GM19238 (cell line): Measurements from ENCODE around the gene DIP2C.
"Not testable (repeated sequence)": the region's sequence is repeated elsewhere in the genome, so short reads cannot be mapped to it uniquely, and the experiment has no call there.

Experiments used
- DNase-seq: peaks from one replicate; pipeline ENCODE4 v3.0.0; 2011; ENCODE audit warnings: low spot score; ENCODE audit not compliant: insufficient read length

DIP2C gene

DNA sequence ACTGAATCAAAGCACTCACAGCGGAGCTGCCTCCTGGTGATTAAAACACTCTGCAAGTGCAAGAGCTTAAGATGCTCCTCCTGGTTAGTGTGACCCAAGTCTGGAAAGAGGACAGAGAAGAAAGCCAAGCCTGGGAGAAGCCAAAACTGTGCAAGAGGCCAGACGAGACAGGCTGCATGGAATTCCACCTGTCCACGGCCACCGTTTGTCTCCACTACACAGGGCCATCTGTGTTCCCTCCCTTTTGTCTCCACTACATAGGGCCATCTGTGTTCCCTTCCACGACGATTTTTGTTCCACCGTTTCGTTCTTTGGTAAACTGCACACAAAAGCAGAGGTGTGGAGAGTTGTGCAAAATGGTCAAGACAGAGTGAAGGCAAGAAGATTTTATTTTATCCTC lies 233.0 kb downstream of the DIP2C start:
- DNase-seq = no peak

DNA sequence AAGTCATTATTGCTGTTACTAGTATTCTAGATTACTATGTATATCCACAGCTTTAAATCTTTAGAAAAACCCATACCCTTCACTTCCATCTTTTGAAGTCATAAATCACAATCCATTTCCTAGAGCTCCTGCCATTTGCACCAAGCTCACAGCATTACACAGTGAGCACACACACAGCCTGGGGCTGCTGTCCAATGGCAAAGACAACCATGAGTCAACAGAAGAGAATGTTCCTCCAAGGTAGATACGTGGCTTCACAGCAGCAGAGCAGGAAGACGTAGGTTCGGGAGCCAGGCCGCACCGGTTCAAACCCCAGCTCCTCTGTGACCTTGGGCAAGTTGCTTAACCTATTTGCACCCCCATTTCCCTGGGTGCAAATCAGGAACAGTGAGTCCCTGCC lies 234.6 kb downstream of the DIP2C start:
- no peak for DNase-seq

DNA sequence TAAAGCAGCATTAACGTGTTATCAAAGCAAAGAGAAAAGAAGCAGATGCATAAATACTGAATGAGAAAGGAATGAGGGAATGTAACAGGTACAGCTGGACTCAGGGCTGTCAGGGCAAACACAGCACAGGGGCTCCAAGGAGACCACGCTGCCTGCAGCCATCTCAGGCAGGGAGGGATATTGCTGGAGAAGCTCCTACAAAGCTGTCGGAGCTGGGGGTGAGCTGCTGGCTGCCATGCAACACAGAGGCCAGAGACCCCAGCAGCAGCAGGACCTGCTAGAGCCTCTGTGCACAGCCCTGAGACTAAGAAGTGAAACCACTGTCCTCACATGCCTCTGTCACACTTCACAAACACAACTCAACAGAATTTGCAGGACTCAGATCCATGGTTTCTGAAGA lies 235.8 kb downstream of the DIP2C start:
- DNase-seq = no peak

DNA sequence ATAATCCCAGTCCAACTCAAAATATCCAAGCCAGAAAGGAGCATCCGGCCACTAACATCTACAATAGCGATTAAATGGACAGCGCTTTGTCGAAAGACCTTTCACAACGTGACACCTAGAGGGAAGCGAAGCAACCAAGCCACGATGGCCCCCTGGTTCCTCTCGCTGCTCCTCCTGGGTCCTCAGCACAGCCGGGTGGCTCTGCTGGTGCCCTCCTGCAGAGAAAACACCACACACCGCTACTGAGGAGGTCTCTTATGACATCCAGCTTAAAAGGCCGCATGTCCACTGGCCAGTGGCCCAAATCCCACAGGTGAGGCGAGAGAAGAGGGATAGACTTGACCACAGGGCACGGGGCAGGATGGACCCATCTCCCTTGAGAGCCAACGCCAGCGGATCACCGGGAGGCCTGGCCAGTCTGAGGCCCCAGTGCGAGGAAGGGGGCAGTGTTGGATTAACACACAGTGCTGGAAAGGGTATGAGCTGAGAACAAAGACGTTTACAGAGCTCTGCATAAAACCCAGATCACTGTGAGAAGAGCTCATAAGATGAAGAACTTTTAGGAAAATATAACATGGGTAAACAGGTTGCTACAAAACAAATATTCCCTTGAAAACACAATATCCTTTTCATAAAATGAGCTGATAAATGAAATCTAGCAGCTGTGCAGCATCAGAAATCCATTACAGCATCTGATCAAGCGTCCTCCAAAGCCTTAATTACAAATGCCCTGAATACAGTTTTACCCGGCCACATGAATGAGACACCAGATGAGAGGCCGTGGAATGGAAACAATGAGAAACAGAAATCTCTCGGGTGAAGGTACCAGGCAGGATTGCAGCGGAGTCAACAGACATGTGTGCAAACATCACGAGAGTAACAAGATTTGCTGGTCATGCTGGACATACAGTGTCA lies 236.7 kb downstream of the DIP2C start:
- DNase-seq = no peak

DNA sequence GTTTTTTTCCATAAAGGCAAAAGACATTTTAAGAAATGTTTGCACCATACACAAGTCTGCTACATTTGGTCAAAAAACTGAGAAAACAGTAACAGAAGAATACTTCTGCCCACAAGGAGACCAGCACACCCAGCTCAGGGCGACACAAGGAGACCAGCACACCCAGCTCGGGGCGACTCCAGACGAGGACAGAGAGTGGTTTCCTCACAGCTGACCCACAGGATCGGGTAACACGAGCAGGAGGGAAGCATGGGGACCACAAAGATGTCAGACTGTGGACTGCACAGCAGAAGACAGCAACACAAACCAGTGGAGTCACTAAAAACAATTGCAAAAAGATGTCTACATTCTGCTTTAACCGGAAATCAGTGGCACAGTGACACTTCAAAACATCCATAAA lies 237.6 kb downstream of the DIP2C start:
- no peak for DNase-seq

DNA sequence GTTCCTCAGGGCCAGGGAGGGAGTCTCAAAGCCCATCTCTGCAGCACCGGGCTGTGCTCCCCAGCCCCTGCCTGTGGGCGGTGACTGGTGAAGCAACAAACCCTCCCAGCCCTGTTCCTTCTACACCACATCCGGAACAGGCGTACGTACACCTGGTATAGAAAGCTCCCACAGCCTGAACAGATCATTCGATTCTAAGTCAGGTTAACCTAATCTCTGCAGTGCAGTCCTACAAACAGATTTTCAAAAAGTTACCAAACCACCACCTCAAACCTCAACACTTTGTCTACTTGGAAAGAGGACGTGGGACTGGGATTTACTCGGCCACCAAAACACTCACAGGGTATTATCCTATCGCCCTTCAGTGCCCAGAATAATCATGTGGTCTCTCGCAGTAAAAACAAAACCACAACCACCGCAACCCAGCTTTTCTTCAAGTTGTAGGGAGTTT lies 238.4 kb downstream of the DIP2C start:
- DNase-seq = peak; percentile 8

DNA sequence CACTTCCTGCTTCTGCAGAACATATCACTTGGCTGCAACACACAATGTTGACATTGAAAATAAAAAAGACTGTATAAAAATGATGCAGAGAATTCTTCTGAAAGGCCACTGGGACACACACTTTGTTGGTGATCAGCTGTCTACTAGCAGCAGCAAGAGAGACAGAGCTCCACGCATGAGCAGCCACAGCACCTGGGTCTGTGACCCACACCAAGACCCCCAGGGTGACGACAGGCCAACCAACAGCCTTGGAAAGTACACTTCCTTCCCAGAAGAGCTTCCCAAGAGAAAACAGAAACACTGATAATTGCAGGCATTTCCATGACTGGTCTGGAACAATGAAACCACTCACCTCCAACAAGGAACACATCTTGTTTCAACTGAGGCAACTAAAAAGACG lies 239.0 kb downstream of the DIP2C start:
- no peak for DNase-seq

DNA sequence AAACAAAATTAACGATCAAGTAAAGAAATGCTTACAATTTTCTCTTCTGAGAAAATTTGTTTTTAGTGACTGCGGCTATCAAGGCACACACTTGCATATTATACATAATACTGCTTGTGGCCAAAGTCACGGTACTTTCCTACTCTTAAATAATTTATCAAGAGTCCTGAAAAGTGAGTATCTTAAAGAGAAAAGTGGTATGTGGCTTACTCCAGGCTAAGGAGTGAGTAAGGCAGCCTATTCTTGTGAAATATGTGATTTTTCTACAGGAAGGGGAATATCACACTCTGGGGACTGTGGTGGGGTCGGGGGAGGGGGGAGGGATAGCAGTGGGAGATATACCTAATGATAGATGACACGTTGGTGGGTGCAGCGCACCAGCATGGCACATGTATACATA lies 240.1 kb downstream of the DIP2C start:
- DNase-seq = not testable (repeated sequence)

DNA sequence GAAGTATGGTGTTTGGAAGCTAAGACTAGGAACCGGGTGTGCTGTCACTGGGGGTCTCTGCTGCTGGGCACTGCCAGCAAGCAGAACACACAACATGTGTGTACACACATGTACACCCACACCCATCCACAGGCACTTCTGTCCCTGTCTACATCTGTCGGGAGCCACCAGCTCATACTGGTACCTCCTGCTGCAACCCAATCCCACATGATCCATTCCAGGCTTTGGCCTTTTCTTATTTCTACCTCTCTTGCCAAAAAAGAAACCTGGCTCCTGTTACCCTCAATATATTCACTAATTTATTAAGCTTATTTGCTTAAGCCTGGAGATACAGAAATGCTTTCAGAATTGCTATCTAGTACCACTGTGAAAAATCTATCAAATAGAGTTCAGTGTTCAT lies 246.0 kb downstream of the DIP2C start:
- no peak for DNase-seq

DNA sequence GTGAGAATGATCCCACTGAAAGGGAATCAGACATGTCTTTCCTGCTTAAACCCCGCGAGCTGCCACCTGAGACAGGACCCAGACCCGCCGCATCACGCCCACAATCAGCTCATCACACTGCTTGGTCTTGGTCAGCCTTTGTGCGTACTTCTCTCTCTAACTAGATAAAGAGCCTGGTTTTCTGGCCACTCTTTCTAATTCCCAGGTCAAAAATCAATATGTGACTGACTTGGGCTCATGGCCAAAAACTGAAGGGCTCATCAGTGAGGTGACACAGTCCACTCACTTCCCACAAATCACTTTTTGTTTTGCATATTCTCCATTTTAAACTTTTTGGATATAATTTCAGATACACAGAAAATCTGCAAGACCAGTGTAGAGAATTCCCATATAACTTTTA lies 247.3 kb downstream of the DIP2C start:
- DNase-seq = no peak

DNA sequence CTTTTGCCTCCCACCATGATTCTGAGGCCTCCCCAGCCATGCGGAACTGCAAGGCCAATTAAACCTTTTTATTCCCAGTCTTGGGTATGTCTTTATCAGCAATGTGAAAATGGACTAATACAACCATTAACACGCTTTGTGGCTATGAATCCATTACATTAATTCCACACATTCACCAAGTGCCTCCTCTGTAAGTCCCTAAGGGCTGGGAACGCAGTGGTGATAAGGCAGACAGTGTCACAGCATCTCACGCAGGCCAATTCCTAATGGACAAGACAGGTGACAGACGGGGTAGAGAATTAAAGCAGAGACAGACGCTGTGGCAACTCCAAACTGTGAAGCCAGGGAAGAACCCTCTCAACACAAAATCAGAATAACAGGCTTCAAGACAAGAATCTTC lies 247.8 kb downstream of the DIP2C start:
- DNase-seq = no peak

DNA sequence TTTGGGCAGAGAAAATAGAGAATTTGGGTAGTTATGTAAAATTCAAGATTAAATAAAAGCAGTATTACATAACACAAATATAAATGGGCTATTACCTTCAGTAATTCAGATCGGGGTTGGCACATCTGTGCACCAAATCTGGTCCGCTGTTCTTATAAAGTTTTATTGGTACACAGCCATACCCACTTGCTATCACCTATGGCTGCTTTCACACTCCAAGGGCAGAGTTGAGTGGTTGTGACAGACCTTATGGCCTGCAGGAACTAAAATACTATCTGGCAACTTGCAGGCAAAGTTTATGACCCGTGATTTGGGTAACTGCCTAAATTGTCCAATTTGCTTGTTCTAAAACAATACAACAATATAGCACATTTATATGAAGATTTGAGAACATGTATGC lies 249.3 kb downstream of the DIP2C start:
- DNase-seq = no peak

DNA sequence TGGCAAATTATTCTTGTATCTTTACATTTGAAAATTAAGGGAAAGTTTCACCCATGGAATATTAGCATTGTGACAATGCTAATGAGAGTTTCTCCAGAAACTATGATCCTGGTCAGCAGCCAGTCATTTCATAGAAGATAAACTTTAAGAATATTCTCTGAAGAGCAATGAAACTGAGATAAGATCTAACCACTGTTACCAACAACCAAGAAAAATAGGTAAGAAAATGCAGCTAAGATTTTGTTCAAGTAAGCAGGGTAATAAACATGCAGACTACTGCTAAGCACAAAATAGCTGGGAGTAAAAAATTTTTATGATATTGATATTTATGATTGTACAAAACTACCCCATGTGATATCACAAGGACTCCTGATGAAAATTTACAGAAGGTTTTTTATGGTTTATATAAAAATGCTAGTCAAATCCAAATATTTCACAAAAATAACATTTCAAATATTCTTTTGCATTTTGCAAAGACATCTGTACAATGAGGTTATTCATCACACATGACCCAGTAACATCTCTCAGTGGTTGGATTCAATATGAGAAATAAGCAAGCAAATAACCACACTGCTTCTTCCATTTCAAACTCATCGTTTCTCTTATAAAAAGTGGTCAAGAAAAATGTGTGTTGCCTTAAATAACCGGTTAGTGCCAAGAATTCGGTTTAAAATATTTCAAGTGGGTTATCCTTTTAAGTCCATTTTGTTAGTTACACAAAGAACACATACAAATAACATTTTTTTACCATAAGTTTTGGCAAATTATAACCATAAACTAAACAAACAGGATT lies 251.6 kb downstream of the DIP2C start:
- DNase-seq = no peak

DNA sequence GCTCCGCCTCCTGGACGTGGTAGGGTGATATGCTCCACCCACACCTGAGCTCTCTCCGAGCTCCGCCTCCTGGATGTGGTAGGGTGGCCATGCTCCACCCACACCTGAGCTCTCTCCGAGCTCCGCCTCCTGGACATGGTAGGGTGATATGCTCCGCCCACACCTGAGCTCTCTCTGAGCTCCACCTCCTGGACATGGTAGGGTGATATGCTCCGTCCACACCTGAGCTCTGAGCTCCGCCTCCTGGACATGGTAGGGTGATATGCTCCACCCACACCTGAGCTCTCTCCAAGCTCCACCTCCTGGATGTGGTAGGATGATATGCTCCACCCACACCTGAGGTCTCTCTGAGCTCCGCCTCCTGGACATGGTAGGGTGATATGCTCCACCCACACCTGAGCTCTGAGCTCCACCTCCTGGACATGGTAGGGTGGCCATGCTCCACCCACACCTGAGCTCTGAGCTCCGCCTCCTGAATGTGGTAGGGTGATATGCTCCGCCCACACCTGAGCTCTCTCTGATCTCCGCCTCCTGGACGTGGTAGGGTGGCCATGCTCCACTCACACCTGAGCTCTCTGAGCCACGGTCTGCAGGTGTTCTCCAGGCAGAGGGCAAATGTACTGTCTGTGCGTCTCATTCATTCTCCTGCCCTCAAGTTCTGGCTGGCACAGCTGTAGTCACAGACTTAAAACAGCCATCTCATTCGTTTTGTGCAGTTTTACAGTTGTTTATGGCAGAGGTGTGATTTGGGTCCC lies 252.4 kb downstream of the DIP2C start:
- DNase-seq = no peak

DNA sequence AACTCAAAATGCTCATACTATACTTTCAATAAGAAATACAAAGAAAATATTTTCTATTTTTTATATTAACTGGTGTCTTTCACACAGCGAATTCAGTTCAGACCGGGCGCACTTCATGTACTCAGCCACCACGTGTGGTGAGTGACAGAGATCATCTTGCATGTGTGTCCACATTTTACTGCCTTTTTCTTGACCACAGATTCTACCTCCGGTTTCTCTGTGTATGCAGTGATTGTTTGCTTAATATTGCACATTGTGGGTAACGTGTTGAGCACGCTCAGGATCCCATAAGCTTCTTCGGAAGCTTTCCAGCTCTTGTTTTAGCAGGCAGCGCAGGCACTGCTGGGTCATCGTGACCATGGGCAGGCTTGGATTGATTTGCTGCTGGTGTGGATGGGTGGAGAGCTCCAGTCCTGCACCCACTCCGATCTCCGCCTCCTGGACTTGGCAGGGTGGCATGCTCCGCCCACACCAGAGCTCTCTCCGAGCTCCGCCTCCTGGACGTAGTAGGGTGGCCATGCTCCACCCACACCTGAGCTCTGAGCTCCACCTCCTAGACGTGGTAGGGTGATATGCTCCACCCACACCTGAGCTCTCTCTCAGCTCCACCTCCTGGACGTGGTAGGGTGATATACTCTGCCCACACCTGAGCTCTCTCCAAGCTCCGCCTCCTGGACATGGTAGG lies 253.3 kb downstream of the DIP2C start:
- DNase-seq = no peak

DNA sequence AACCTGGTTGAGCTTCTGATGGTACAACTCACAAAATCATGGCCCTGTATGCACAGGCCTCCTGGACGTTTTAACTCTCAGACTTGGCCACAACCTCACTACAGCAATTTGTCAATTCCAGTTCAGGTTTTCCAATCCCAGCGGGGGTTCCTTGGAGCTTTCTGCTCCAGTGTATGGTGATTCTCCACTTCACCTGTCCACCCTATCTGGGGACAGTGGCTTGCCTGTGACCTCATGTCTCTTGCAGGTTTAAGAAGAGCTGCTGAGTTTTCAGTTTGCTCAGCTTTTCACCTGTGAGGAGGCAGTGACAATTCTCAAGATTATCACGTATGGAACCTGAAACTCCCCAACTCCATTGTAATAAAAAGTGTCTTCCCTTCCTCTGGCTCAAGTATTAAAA lies 254.1 kb downstream of the DIP2C start:
- DNase-seq = no peak

DNA sequence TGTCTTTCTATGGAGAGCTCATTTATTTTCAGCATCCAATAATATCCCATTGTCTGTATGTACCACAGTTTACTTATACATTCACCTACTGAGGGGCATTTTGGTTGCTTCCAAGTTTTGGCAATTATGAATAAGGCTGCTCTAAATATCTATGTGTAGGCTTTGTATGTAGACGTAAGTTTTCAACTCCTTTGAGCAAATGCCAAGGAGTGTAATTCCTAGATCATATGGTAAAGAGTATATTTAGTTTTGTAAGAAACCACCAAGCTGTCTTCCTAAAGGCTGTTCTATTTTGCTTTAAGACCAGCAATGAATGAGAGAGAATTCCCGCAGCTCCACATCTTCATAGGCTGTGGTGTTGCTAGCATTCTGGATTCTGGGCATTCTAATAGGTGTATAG lies 259.8 kb downstream of the DIP2C start:
- no peak for DNase-seq

DNA sequence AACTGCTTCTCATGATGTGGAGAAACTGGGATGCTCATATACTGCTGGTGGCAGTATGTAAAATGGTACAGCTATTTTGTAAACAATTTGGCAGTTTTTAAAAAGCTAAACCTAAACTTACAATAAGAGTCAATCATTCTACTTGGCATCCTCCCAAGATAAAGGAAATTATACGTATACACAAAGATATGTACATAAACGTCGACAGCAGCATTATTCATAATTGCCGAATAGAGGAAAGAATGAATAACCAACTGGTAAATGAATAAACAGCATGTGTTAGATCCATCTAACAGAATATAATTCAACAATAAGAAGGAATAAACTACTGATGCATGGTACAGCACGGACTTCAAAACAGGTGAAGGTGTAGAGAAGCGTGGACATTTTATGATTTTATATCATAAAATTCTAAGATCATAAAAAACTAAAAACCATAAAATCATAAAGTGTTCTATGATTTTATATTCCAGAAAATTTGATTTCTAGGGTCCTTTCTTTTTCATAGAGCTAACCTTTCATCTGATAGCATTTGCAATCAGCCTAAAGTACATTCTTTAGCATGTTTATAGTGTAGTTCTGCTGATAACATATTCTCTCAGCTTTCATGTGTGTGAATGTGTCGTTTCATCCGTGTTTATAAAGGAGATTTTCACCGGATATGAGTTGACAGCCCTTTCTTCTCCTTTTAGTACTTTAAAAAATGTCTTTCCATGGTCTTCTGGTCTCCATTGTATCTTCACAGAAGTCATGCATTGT lies 261.5 kb downstream of the DIP2C start:
- no peak for DNase-seq

DNA sequence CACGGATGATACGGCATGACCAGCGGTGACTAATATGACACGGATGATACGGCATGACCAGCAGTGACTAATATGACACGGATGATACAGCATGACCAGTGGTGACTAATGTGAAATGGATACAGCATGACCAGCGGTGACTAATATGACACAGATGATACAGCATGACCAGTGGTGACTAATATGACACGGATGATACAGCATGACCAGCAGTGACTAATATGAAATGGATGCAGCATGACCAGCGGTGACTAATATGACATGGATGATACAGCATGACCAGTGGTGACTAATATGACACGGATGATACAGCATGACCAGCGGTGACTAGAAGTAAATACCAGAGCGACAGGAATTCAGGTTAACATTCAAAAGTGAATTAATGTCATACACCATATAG lies 264.1 kb downstream of the DIP2C start:
- not testable (repeated sequence) for DNase-seq

DNA sequence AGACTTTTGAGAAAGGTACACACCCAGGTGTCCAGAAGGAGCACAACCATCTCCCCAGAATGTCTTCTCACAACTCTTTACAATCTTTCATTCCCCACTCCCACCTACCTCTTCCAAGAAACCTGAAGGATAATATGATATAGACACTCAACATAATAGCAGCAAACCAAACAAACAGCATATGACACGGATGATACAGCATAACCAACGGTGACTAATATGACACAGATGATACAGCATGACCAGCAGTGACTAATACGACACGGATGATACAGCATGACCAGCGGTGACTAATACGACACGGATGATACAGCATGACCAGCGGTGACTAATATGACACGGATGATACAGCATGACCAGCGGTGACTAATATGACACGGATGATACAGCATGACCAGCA lies 264.7 kb downstream of the DIP2C start:
- not testable (repeated sequence) for DNase-seq

DNA sequence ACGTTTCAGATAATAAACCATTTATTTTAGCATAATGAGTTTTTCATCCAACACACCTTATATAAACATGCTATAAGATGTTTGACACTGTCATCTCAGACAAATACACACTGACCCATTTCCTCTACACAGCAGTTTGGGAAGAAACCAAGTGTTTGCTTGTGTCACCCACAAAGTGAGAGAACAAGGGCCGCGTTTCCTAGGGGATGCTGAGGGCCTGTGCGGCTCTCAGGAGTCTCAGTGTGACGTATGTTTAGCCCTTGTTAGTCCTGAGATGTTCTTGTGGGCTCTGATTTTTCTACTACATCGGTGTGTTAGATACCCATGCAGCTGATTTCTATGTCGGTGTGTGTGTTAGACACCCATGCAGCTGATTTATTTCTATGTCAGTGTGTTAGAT lies 266.3 kb downstream of the DIP2C start:
- DNase-seq = no peak
